ENCODE results near the gene OVCA2.

GRCh38 chr17:2071455-2072281, 29.8 kb downstream of the OVCA2 start:
- no peak for TF ChIP-seq CTCF (IDR thresholded peaks at IDR 0.05)
- peak; percentile 35 to 50 (median 41) for TF ChIP-seq POLR2AphosphoS5 (IDR thresholded peaks at IDR 0.05)
- no peak for TF ChIP-seq POLR2A (IDR thresholded peaks at IDR 0.05)

Measured in stomach (tissue), 4 donors.